WTC11 (cell line): ENCODE data around the gene PRPH. TPM values are rescaled to one million over a fixed set of nuclear protein-coding genes. Genes with fewer than 3 reads are reported as not detected.
"Not testable (repeated sequence)": the region's sequence is repeated elsewhere in the genome, so short reads cannot be mapped to it uniquely, and the experiment has no call there.

Source experiments
- ATAC-seq: fragments of 200-7000 bp; cut with Tn5 transposase; 2 replicates; pipeline ENCODE4 v1.10.0; 2021; ENCODE audit warnings: mild to moderate bottlenecking, moderate library complexity
- CTCF ChIA-PET: fragments of 300-600 bp; sonication (Branson Sonifier 250); formaldehyde crosslinking; loops from one replicate; lab custom pipeline; 2021; ENCODE audit warnings: antibody characterized with exemption; lab: Charles Lee
- POLR2A ChIA-PET: fragments of 350-600 bp; sonication (Branson Sonifier 250); formaldehyde crosslinking; loops from one replicate; lab custom pipeline; 2021; ENCODE audit warnings: antibody characterized with exemption; lab: Charles Lee
- DNase-seq: peaks from one replicate; pipeline ENCODE4 v3.0.0; 2021; ENCODE audit warnings: low spot score
- H3K27ac Mint-ChIP-seq: 2 replicates; pipeline ENCODE4 v1.8.0; 2021; ENCODE audit warnings: mixed read lengths
- H3K27me3 Mint-ChIP-seq: 2 replicates; pipeline ENCODE4 v1.8.0; 2021; ENCODE audit warnings: low read depth, mild to moderate bottlenecking, moderate library complexity, mixed read lengths
- H3K36me3 Mint-ChIP-seq: 2 replicates; pipeline ENCODE4 v1.8.0; 2021; ENCODE audit warnings: mixed read lengths
- H3K4me1 Mint-ChIP-seq: 2 replicates; pipeline ENCODE4 v1.8.0; 2022; ENCODE audit warnings: mixed read lengths
- H3K4me3 Mint-ChIP-seq: 2 replicates; pipeline ENCODE4 v1.8.0; 2021; ENCODE audit warnings: mild to moderate bottlenecking, moderate library complexity, mixed read lengths
- H3K9me3 Mint-ChIP-seq: 2 replicates; pipeline ENCODE4 v1.8.0; 2021; ENCODE audit warnings: mixed read lengths
- CREM ChIP-seq: sonication (generic); formaldehyde crosslinking; IDR thresholded peaks from 2 replicates; pipeline ENCODE4 v1.8.1; 2022; ENCODE audit warnings: mild to moderate bottlenecking, missing genetic modification reagents, moderate library complexity
- E2F1 ChIP-seq: sonication (generic); formaldehyde crosslinking; IDR thresholded peaks from 2 replicates; pipeline ENCODE4 v1.8.0; 2022; ENCODE audit warnings: mild to moderate bottlenecking, missing genetic modification reagents
- E2F4 ChIP-seq: sonication (generic); formaldehyde crosslinking; IDR thresholded peaks from 2 replicates; pipeline ENCODE4 v1.8.1; 2022; ENCODE audit warnings: low read depth, mild to moderate bottlenecking, moderate library complexity, missing genetic modification reagents, borderline replicate concordance
- ETV6 ChIP-seq: sonication (generic); formaldehyde crosslinking; IDR thresholded peaks from 2 replicates; pipeline ENCODE4 v1.8.1; 2022; ENCODE audit warnings: mild to moderate bottlenecking, missing genetic modification reagents
- FOXP4 ChIP-seq: sonication (generic); formaldehyde crosslinking; IDR thresholded peaks from 2 replicates; pipeline ENCODE4 v1.8.0; 2022; ENCODE audit warnings: mild to moderate bottlenecking, missing genetic modification reagents
- GABPB1 ChIP-seq: sonication (generic); formaldehyde crosslinking; IDR thresholded peaks from 2 replicates; pipeline ENCODE4 v1.8.1; 2023; ENCODE audit warnings: mild to moderate bottlenecking, missing genetic modification reagents
- IRF2 ChIP-seq: sonication (generic); formaldehyde crosslinking; IDR thresholded peaks from 2 replicates; pipeline ENCODE4 v1.8.0; 2022; ENCODE audit warnings: low read depth, missing genetic modification reagents, borderline replicate concordance
- MAX ChIP-seq: sonication (generic); formaldehyde crosslinking; IDR thresholded peaks from 2 replicates; pipeline ENCODE4 v1.8.0; 2022; ENCODE audit warnings: mild to moderate bottlenecking, missing genetic modification reagents
- MYBL2 ChIP-seq: sonication (generic); formaldehyde crosslinking; IDR thresholded peaks from 2 replicates; pipeline ENCODE4 v1.8.1; 2023; ENCODE audit warnings: mild to moderate bottlenecking, moderate library complexity, missing genetic modification reagents
- NFATC4 ChIP-seq: fragments of 250-450 bp; sonication (Bioruptor Pico); IDR thresholded peaks from 2 replicates; pipeline ENCODE4 v1.9.0; 2021; ENCODE audit warnings: mild to moderate bottlenecking
- NFYB ChIP-seq: sonication (generic); formaldehyde crosslinking; conservative IDR thresholded peaks from 2 replicates; pipeline ENCODE4 v1.8.0; 2022; ENCODE audit warnings: low read depth, missing genetic modification reagents
- NR2C2 ChIP-seq: sonication (generic); formaldehyde crosslinking; IDR thresholded peaks from 2 replicates; pipeline ENCODE4 v1.8.0; 2022; ENCODE audit warnings: mild to moderate bottlenecking, missing genetic modification reagents
- NR3C1 ChIP-seq: sonication (generic); formaldehyde crosslinking; conservative IDR thresholded peaks from 2 replicates; pipeline ENCODE4 v1.8.1; 2023; ENCODE audit warnings: low read depth, mild to moderate bottlenecking, missing genetic modification reagents
- TCF7 ChIP-seq: sonication (generic); formaldehyde crosslinking; IDR thresholded peaks from 2 replicates; pipeline ENCODE4 v1.8.0; 2022; ENCODE audit warnings: mild to moderate bottlenecking, low read depth, missing genetic modification reagents, moderate library complexity
- TEAD4 ChIP-seq: sonication (generic); formaldehyde crosslinking; IDR thresholded peaks from 2 replicates; pipeline ENCODE4 v1.8.0; 2022; ENCODE audit warnings: mild to moderate bottlenecking, missing genetic modification reagents
- TP53 ChIP-seq: sonication (generic); formaldehyde crosslinking; IDR thresholded peaks from 2 replicates; pipeline ENCODE4 v1.8.1; 2023; ENCODE audit warnings: mild to moderate bottlenecking, missing genetic modification reagents
- USF1 ChIP-seq: sonication (generic); formaldehyde crosslinking; IDR thresholded peaks from 2 replicates; pipeline ENCODE4 v1.8.0; 2022; ENCODE audit warnings: mild to moderate bottlenecking, missing genetic modification reagents
- ZNF138 ChIP-seq: sonication (generic); formaldehyde crosslinking; conservative IDR thresholded peaks from 2 replicates; pipeline ENCODE4 v1.8.1; 2022; ENCODE audit warnings: mild to moderate bottlenecking, moderate library complexity, missing genetic modification reagents
- ZNF263 ChIP-seq: sonication (generic); formaldehyde crosslinking; IDR thresholded peaks from 2 replicates; pipeline ENCODE4 v1.8.1; 2022; ENCODE audit warnings: low read depth, mild to moderate bottlenecking, moderate library complexity, missing genetic modification reagents
- ZNF396 ChIP-seq: fragments of 250-450 bp; sonication (Bioruptor Pico); IDR thresholded peaks from 2 replicates; pipeline ENCODE4 v1.8.0; 2021; ENCODE audit warnings: mild to moderate bottlenecking, moderate library complexity, borderline replicate concordance
- ZNF423 ChIP-seq: fragments of 250-450 bp; sonication (Bioruptor Pico); IDR thresholded peaks from 2 replicates; pipeline ENCODE4 v2.1.2; 2022; ENCODE audit warnings: mild to moderate bottlenecking, moderate library complexity
- ZNF512 ChIP-seq: sonication (generic); formaldehyde crosslinking; IDR thresholded peaks from 2 replicates; pipeline ENCODE4 v1.8.1; 2022; ENCODE audit warnings: missing genetic modification reagents, borderline replicate concordance
- total RNA-seq: library from RNA; stranded (reverse); gene quantifications from 3 replicates; pipeline ENCODE4 v1.2.3, GENCODE V29; 2021

Gene PRPH
- total RNA-seq, 1 experiment from 2014 or later: 2.4 TPM

GRCh38 chr12:49279706-49280159 lies 15.2 kb upstream of the PRPH start:
- Mint-ChIP-seq H3K36me3 (no peaks in the 10 kb centered on the region), H3K9me3 (no peaks in the 10 kb centered on the region), H3K27ac (no peak overlapping the region), H3K4me1 (peaks cover 23% of the 10 kb centered on the region), H3K4me3 (no peak overlapping the region), H3K27me3 (no peaks in the 10 kb centered on the region)
- ATAC-seq (peak; percentile 53), DNase-seq (no peak)
- POLR2A ChIA-PET: interaction anchor here (0.5 to 1.0 kb wide), 2 partner anchors 13 to 14 kb away, joined by 3 to 4 read pairs; partner anchors contain the start of gene TUBA1C
- TF ChIP-seq E2F1 (CRISPR knock-in tag): no peak
- TF ChIP-seq MAX (CRISPR knock-in tag): peak; percentile 55
- no peak for TF ChIP-seq MYBL2 (CRISPR knock-in tag)
- no peak for TF ChIP-seq FOXP4 (CRISPR knock-in tag)
- no peak for TF ChIP-seq TP53 (CRISPR knock-in tag)
- TF ChIP-seq USF1 (CRISPR knock-in tag): peak; percentile 31; the same call in 1 of the 2 replicates
- CTCF ChIA-PET: interaction anchor here (1.2 to 2.0 kb wide), 5 partner anchors 10 to 68 kb away, joined by 3 to 12 read pairs (median 10); partner anchors contain the start of genes DNAJC22 and PRPH

GRCh38 chr12:49280545-49280944 lies 14.4 kb upstream of the PRPH start:
- POLR2A ChIA-PET, H3K9me3 Mint-ChIP-seq, H3K27ac Mint-ChIP-seq, ATAC-seq, H3K4me3 Mint-ChIP-seq, H3K36me3 Mint-ChIP-seq, H3K27me3 Mint-ChIP-seq, DNase-seq: not testable (repeated sequence)
- CTCF ChIA-PET: interaction anchor here (1.4 to 2.0 kb wide), 4 partner anchors 9 to 67 kb away, joined by 10 to 12 read pairs (median 10); partner anchors contain the start of genes DNAJC22 and PRPH
- H3K4me1 Mint-ChIP-seq: peaks cover 23% of the 10 kb centered on the region

GRCh38 chr12:49282302-49282701 lies 12.6 kb upstream of the PRPH start:
- no peak overlapping the region for H3K27ac Mint-ChIP-seq
- ChIA-PET CTCF (interaction anchor here (0.6 to 8.8 kb wide), 6 partner anchors 14 to 226 kb away, joined by 3 to 97 read pairs (median 8); partner anchors contain the start of genes DNAJC22 and PRPH), POLR2A (no interaction called here)
- DNase-seq: no peak
- peak; percentile 20 for ATAC-seq
- H3K4me3 Mint-ChIP-seq: no peak overlapping the region
- H3K36me3 Mint-ChIP-seq: no peaks in the 10 kb centered on the region
- H3K9me3 Mint-ChIP-seq: peaks cover 3% of the 10 kb centered on the region; the same call in 1 of the 2 replicates
- H3K27me3 Mint-ChIP-seq: peaks cover 9% of the 10 kb centered on the region
- TF ChIP-seq ZNF263 (CRISPR knock-in tag) (no peak), GABPB1 (no peak), ZNF138 (CRISPR knock-in tag) (no peak), NR2C2 (CRISPR knock-in tag) (no peak), USF1 (CRISPR knock-in tag) (no peak), ETV6 (CRISPR knock-in tag) (no peak), ZNF423 (CRISPR knock-in tag) (no peak), CREM (CRISPR knock-in tag) (no peak), NFATC4 (no peak), TEAD4 (CRISPR knock-in tag) (no peak), NR3C1 (CRISPR knock-in tag) (no peak), TCF7 (CRISPR knock-in tag) (no peak), ZNF396 (no peak), E2F4 (no peak), ZNF512 (CRISPR knock-in tag) (no peak), NFYB (CRISPR knock-in tag) (no peak), IRF2 (no peak)
- H3K4me1 Mint-ChIP-seq: peaks cover 23% of the 10 kb centered on the region

GRCh38 chr12:49282740-49283375 lies 12.1 kb upstream of the PRPH start:
- CTCF ChIA-PET: interaction anchor here (0.6 to 8.8 kb wide), 5 partner anchors 13 to 227 kb away, joined by 3 to 97 read pairs (median 9); partner anchors contain the start of genes DNAJC22 and PRPH
- POLR2A ChIA-PET, ATAC-seq: not testable (repeated sequence)

More at GRCh38 chr12:49282740-49283375, 12.1 kb upstream of the PRPH start:
- DNase-seq, H3K4me3 Mint-ChIP-seq, H3K36me3 Mint-ChIP-seq, H3K27ac Mint-ChIP-seq, H3K9me3 Mint-ChIP-seq: not testable (repeated sequence)
- H3K27me3 Mint-ChIP-seq: peaks cover 14% of the 10 kb centered on the region
- H3K4me1 Mint-ChIP-seq: peaks cover 23% of the 10 kb centered on the region
